Neural progenitor cell (in vitro differentiated cells): Measurements from ENCODE around the gene FBXL15.

Source experiments
- EZH2 ChIP-seq: fragments of 200-600 bp; sonication (generic); IDR thresholded peaks from 2 replicates; pipeline ENCODE4 v1.6.1; 2017; ENCODE audit warnings: antibody characterized with exemption, mild to moderate bottlenecking, moderate library complexity
- TF ChIP-seq, protein P1 (sequence below): fragments of 200-600 bp; sonication (generic); IDR thresholded peaks from 2 replicates; pipeline ENCODE4 v1.5.1; 2017; ENCODE audit warnings: antibody characterized with exemption, mild to moderate bottlenecking

DNA sequence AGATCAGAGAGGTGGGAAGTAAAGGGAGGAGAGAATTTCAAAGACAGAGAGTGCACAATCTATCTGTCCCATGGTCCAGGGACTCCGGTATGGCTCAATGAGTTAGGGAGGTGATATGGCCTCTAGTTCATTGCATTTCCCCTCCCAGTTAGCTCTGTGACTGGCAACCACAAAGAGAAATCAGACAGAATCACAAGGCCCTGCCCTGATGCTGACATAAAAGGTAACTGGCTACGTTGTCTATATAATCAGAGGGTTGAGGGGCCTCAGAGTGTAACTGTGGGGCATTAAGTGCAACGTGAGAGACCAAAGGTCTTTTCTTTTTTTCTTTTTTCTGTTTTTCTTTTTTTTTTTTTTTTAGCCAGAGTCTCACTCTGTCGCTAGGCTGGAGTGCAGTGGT lies 38.0 kb downstream of the FBXL15 start:
- TF ChIP-seq, protein P1, sequence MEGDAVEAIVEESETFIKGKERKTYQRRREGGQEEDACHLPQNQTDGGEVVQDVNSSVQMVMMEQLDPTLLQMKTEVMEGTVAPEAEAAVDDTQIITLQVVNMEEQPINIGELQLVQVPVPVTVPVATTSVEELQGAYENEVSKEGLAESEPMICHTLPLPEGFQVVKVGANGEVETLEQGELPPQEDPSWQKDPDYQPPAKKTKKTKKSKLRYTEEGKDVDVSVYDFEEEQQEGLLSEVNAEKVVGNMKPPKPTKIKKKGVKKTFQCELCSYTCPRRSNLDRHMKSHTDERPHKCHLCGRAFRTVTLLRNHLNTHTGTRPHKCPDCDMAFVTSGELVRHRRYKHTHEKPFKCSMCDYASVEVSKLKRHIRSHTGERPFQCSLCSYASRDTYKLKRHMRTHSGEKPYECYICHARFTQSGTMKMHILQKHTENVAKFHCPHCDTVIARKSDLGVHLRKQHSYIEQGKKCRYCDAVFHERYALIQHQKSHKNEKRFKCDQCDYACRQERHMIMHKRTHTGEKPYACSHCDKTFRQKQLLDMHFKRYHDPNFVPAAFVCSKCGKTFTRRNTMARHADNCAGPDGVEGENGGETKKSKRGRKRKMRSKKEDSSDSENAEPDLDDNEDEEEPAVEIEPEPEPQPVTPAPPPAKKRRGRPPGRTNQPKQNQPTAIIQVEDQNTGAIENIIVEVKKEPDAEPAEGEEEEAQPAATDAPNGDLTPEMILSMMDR: no peak
- no peak for TF ChIP-seq EZH2
